Measurements from ENCODE around the gene TAGLN. TPM values are rescaled to one million over a fixed set of nuclear protein-coding genes. Genes with fewer than 3 reads are reported as not detected.

The TAGLN gene
- total and polyA plus RNA-seq, 9 of the 15 experiments (the other 6 are each of a cell fraction or from before 2014, with no cell fraction given): 0.21 to 4.9 (median 1.1) TPM

GRCh38 chr11:117223741-117224689 is 24.8 kb downstream of the TAGLN start (continued):
- TF ChIP-seq ZBTB40 (IDR thresholded peaks at IDR 0.05) (no peak), ZBTB40 (CRISPR knock-in tag; IDR thresholded peaks at IDR 0.05) (no peak), TCF7 (IDR thresholded peaks at IDR 0.05; ENCODE audit: borderline replicate concordance) (peak; percentile 85), BCOR (IDR thresholded peaks at IDR 0.05) (peak; percentile 60; the same call in 1 of the 2 replicates), MEIS2 (IDR thresholded peaks at IDR 0.05; ENCODE audit: partially characterized antibody) (peak; percentile 98), CXXC5 (CRISPR knock-in tag; IDR thresholded peaks at IDR 0.05) (peak; percentile 45; the same call in 1 of the 2 replicates), ETV1 (tag; conservative IDR thresholded peaks at IDR 0.05; ENCODE audit: low read depth) (peak; percentile 67), NONO (IDR thresholded peaks at IDR 0.05; ENCODE audit: low read depth in 2 of 2, low read length in 1 of 2) (peak in 1 of 2 experiments; percentile 63; a peak in 1 of 4 replicates), HDAC3 (IDR thresholded peaks at IDR 0.05; ENCODE audit: borderline replicate concordance, partially characterized antibody) (peak; percentile 82), TAL1 (IDR thresholded peaks at IDR 0.05) (peak; percentile 97), BCL6 (CRISPR knock-in tag; IDR thresholded peaks at IDR 0.05) (peak; percentile 59; the same call in 1 of the 2 replicates), CBX3 (IDR thresholded peaks at IDR 0.05; ENCODE audit: borderline replicate concordance in 1 of 2, low read length in 2 of 2) (peak in 1 of 2 experiments; percentile 13; a peak in 1 of 3 replicates), TGIF2 (CRISPR knock-in tag; IDR thresholded peaks at IDR 0.05) (no peak), ATF7 (IDR thresholded peaks at IDR 0.05) (peak; percentile 24; the same call in 1 of the 2 replicates), DACH1 (IDR thresholded peaks at IDR 0.05; ENCODE audit: partially characterized antibody) (peak; percentile 29), NCOA1 (IDR thresholded peaks at IDR 0.05; ENCODE audit: low read depth) (peak; percentile 77; the same call in 1 of the 2 replicates), SOX6 (IDR thresholded peaks at IDR 0.05) (peak; percentile 87), YBX1 (IDR thresholded peaks at IDR 0.05) (no peak), MYNN (IDR thresholded peaks at IDR 0.05) (peak; percentile 86), MYNN (CRISPR knock-in tag; IDR thresholded peaks at IDR 0.05) (no peak), CBX5 (IDR thresholded peaks at IDR 0.05; ENCODE audit: borderline replicate concordance, low read depth) (no peak), POLR3G (IDR thresholded peaks at IDR 0.05; ENCODE audit: extremely low read depth, insufficient read length, insufficient replicate concordance) (no peak)

Data from K562 (cell line).